Measurements from ENCODE around the gene CLDN6.

DNA sequence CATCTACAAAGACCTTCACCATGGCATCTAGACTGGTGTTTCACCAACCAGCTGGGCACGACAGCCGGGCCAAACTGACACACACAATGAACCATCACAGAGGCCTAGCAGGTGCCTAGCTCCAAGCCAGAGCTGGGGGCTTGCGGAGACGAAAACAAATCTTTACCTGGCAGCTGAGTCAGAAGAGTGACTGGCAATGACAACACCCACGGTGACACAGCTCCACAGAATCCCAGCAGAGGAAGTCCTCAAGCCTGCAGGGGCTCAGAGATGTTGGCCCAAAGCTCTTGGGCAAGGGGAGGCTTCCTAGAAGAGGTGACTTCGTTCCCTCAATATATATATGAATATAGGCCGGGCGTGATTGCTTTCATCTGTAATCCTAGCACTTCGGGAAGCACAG lies 33.5 kb upstream of the CLDN6 start:
- TF ChIP-seq, protein P1, sequence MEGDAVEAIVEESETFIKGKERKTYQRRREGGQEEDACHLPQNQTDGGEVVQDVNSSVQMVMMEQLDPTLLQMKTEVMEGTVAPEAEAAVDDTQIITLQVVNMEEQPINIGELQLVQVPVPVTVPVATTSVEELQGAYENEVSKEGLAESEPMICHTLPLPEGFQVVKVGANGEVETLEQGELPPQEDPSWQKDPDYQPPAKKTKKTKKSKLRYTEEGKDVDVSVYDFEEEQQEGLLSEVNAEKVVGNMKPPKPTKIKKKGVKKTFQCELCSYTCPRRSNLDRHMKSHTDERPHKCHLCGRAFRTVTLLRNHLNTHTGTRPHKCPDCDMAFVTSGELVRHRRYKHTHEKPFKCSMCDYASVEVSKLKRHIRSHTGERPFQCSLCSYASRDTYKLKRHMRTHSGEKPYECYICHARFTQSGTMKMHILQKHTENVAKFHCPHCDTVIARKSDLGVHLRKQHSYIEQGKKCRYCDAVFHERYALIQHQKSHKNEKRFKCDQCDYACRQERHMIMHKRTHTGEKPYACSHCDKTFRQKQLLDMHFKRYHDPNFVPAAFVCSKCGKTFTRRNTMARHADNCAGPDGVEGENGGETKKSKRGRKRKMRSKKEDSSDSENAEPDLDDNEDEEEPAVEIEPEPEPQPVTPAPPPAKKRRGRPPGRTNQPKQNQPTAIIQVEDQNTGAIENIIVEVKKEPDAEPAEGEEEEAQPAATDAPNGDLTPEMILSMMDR (IDR thresholded peaks at IDR 0.05; ENCODE audit: low read depth, low read length) = no peak
- TF ChIP-seq EZH2phosphoT487 (IDR thresholded peaks at IDR 0.05; ENCODE audit: low read depth) = no peak

Measured in OCI-LY3 (cell line).